ENCODE measurements around the gene JAK1. TPM values are rescaled to one million over a fixed set of nuclear protein-coding genes. Genes with fewer than 3 reads are reported as not detected.

JAK1 gene
- total RNA-seq, 1 experiment from 2014 or later = 44.1 TPM

- TF ChIP-seq CTCF (conservative IDR thresholded peaks at IDR 0.05; ENCODE audit: low read depth, low read length) = no peak
- TF ChIP-seq EZH2phosphoT487 (IDR thresholded peaks at IDR 0.05; ENCODE audit: borderline replicate concordance, low read length) = no peak
- TF ChIP-seq EZH2 (IDR thresholded peaks at IDR 0.05; ENCODE audit: low read length, unreplicated experiment) = no peak
- 0 out of 2 replicates have a peak, but pooled peaks cover 7% of the 10 kb centered on the region for H3K4me1 ChIP-seq (ENCODE audit: insufficient read depth, low read length)
- no peak overlapping the region for H3K4me3 ChIP-seq (ENCODE audit: low read length)
- no peak overlapping the region for H2AFZ ChIP-seq (ENCODE audit: low read length)
- ChIA-PET CTCF (no interaction called here), POLR2A (ENCODE audit: unreplicated experiment) (no interaction called here)
- no peaks in the 10 kb centered on the region for H3K9me2 ChIP-seq (replicated peaks; ENCODE audit: low read length)
- H4K20me1 ChIP-seq (ENCODE audit: low read length) = no peaks in the 10 kb centered on the region
- H3K79me2 ChIP-seq (ENCODE audit: low read length) = no peaks in the 10 kb centered on the region
- DNase-seq (no peak), ATAC-seq (no peak)
- no peak overlapping the region for H3K27ac ChIP-seq (ENCODE audit: low read length)
- H3K27me3 ChIP-seq (ENCODE audit: low read length) = no peaks in the 10 kb centered on the region
- BruUV-seq (replicated peaks) = no TSS peak
- H3K4me2 ChIP-seq (ENCODE audit: low read length) = no peak overlapping the region
- no peaks in the 10 kb centered on the region for H3F3A ChIP-seq (ENCODE audit: low read length, unreplicated experiment)
- peaks cover 4% of the 10 kb centered on the region; the same call in 1 of the 2 replicates for H3K36me3 ChIP-seq (ENCODE audit: low read depth, low read length)
- no peaks in the 10 kb centered on the region for H3K9me3 ChIP-seq (ENCODE audit: low read length)
- intact Hi-C loops (cut with micrococcal nuclease) = no loop called here
- H3K9ac ChIP-seq (ENCODE audit: low read length) = no peak overlapping the region
Observed at GRCh38 chr1:64874666-64875065, 91.7 kb downstream of the JAK1 start.

DNA sequence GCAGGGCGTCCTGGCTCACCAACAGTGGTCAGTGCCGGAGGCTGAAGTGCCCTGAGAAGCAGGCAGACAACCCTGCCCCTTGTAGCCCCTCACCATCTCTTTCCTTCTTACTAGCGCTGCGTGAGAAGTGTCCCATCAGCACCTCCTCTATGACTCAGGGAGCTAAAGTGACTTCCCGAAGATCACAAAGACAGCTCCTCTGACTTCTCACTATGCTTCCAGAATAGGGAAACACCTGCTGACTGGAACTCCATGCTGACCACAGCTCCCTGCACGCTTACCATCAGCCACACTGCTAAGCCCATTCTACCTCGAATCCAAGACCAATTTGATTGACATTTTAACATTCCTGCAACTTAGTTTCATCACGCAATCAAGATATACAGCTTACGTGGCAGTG is 92.8 kb downstream of the JAK1 start:
- H3K27ac ChIP-seq (ENCODE audit: low read length) = no peak overlapping the region
- H3K79me2 ChIP-seq (ENCODE audit: low read length) = no peaks in the 10 kb centered on the region
- intact Hi-C loops (cut with micrococcal nuclease) = no loop called here
- no peak overlapping the region for H3K4me2 ChIP-seq (ENCODE audit: low read length)
- no peaks in the 10 kb centered on the region for H3K9me2 ChIP-seq (replicated peaks; ENCODE audit: low read length)
- no TSS peak for BruUV-seq (replicated peaks)
- H3K36me3 ChIP-seq (ENCODE audit: low read depth, low read length) = peaks cover under 1% of the 10 kb centered on the region; the same call in 1 of the 2 replicates
- no peaks in the 10 kb centered on the region for H3F3A ChIP-seq (ENCODE audit: low read length, unreplicated experiment)
- TF ChIP-seq CTCF (conservative IDR thresholded peaks at IDR 0.05; ENCODE audit: low read depth, low read length) (no peak), EZH2 (IDR thresholded peaks at IDR 0.05; ENCODE audit: low read length, unreplicated experiment) (no peak), EZH2phosphoT487 (IDR thresholded peaks at IDR 0.05; ENCODE audit: borderline replicate concordance, low read length) (no peak)
- H3K9ac ChIP-seq (ENCODE audit: low read length) = no peak overlapping the region
- ChIA-PET POLR2A (ENCODE audit: unreplicated experiment) (no interaction called here), CTCF (no interaction called here)
- H3K4me3 ChIP-seq (ENCODE audit: low read length) = no peak overlapping the region
- H2AFZ ChIP-seq (ENCODE audit: low read length) = no peak overlapping the region
- no peaks in the 10 kb centered on the region for H4K20me1 ChIP-seq (ENCODE audit: low read length)
- ATAC-seq (no peak), DNase-seq (no peak)
- H3K27me3 ChIP-seq (ENCODE audit: low read length) = no peaks in the 10 kb centered on the region
- no peaks in the 10 kb centered on the region for H3K9me3 ChIP-seq (ENCODE audit: low read length)
- H3K4me1 ChIP-seq (ENCODE audit: insufficient read depth, low read length) = no peaks in the 10 kb centered on the region

DNA sequence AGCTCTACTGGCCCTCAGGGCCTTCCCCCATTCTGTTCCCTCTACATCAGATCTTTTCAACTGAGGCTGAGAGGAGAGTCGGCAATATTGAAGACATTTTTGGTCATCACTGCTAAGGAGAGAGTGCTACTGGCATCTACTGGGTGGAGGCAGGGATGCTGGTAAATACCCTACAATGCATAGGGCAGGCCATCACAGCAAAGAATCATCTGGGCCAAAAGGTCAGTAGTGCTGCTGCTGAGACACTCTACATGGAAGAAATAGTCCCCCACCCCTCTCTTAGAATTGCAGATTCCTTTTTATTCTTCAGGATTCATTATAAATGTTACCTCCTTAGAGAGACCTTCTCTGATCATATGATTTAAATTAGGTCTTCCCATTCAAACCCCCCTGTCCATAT is 94.3 kb downstream of the JAK1 start:
- H3K4me1 ChIP-seq (ENCODE audit: insufficient read depth, low read length) = no peaks in the 10 kb centered on the region
- intact Hi-C loops (cut with micrococcal nuclease) = loop anchor here (1.0 kb wide), 1 partner anchor 26 kb away; no protein-coding TSS in a partner anchor
- peaks cover 1% of the 10 kb centered on the region; the same call in 1 of the 2 replicates for H3K36me3 ChIP-seq (ENCODE audit: low read depth, low read length)
- no peak overlapping the region for H2AFZ ChIP-seq (ENCODE audit: low read length)
- H3F3A ChIP-seq (ENCODE audit: low read length, unreplicated experiment) = no peaks in the 10 kb centered on the region
- POLR2A ChIA-PET (ENCODE audit: unreplicated experiment) = no interaction called here
- H3K4me3 ChIP-seq (ENCODE audit: low read length) = no peak overlapping the region
- no peaks in the 10 kb centered on the region for H4K20me1 ChIP-seq (ENCODE audit: low read length)
- no peak overlapping the region for H3K9ac ChIP-seq (ENCODE audit: low read length)
- DNase-seq (no peak), ATAC-seq (no peak)
- H3K9me3 ChIP-seq (ENCODE audit: low read length) = no peaks in the 10 kb centered on the region
- H3K27me3 ChIP-seq (ENCODE audit: low read length) = no peaks in the 10 kb centered on the region
- H3K27ac ChIP-seq (ENCODE audit: low read length) = no peak overlapping the region
- no peak for TF ChIP-seq EZH2phosphoT487 (IDR thresholded peaks at IDR 0.05; ENCODE audit: borderline replicate concordance, low read length)
- TF ChIP-seq EZH2 (IDR thresholded peaks at IDR 0.05; ENCODE audit: low read length, unreplicated experiment) = no peak
- no peak for TF ChIP-seq CTCF (conservative IDR thresholded peaks at IDR 0.05; ENCODE audit: low read depth, low read length)
- no peaks in the 10 kb centered on the region for H3K9me2 ChIP-seq (replicated peaks; ENCODE audit: low read length)
- CTCF ChIA-PET = no interaction called here
- no peak overlapping the region for H3K4me2 ChIP-seq (ENCODE audit: low read length)
- H3K79me2 ChIP-seq (ENCODE audit: low read length) = no peaks in the 10 kb centered on the region
- BruUV-seq (replicated peaks) = no TSS peak

Data from PC-3 (cell line).